Erythroblast (primary cell): ENCODE results near the gene SAMM50.

Experiments
- GATA1 ChIP-seq: IDR thresholded peaks from 2 replicates; pipeline ENCODE4 v1.6.1; 2011; ENCODE audit warnings: low read depth, mild to moderate bottlenecking, control low read depth, low read length, moderate library complexity
- POLR2A ChIP-seq: IDR thresholded peaks from 2 replicates; pipeline ENCODE4 v1.6.1; 2011; ENCODE audit warnings: mild to moderate bottlenecking, low read length

- TF ChIP-seq POLR2A (no peak), GATA1 (no peak)
Observed at GRCh38 chr22:43905681-43906080, 49.6 kb upstream of the SAMM50 start.
